ENCODE measurements around the gene PCOLCE2.

GRCh38 chr3:142886021-142886420, 2.9 kb downstream of the PCOLCE2 start:
- TF ChIP-seq SIN3A (IDR thresholded peaks at IDR 0.05; ENCODE audit: low read depth) = no peak
- no peak for TF ChIP-seq RAD21 (IDR thresholded peaks at IDR 0.05; ENCODE audit: low read depth)
- no peak for TF ChIP-seq CTCF (IDR thresholded peaks at IDR 0.05 in 2 of 3, conservative IDR thresholded peaks at IDR 0.05 in 1 of 3; ENCODE audit: borderline replicate concordance in 1 of 3, insufficient read depth in 1 of 3, low read depth in 2 of 3, low read length in 2 of 3)
- TF ChIP-seq POLR2A (IDR thresholded peaks at IDR 0.05; ENCODE audit: borderline replicate concordance, extremely low read depth, insufficient read depth, insufficient read length) = no peak
- TF ChIP-seq POLR2AphosphoS5 (IDR thresholded peaks at IDR 0.05; ENCODE audit: low read depth, low read length) = no peak
- TF ChIP-seq ATF3 (IDR thresholded peaks at IDR 0.05) = no peak
- no peak for TF ChIP-seq MAX (IDR thresholded peaks at IDR 0.05)
- TF ChIP-seq SRF (IDR thresholded peaks at IDR 0.05; ENCODE audit: low read depth) = no peak
- TF ChIP-seq ZFX (IDR thresholded peaks at IDR 0.05) = no peak
- TF ChIP-seq ZNF274 (IDR thresholded peaks at IDR 0.05; ENCODE audit: low read depth, low read length) = no peak
- TF ChIP-seq SP1 (IDR thresholded peaks at IDR 0.05; ENCODE audit: low read depth) = no peak
- no peak for TF ChIP-seq EZH2phosphoT487 (IDR thresholded peaks at IDR 0.05; ENCODE audit: borderline replicate concordance)

Data from HCT116 (cell line).